ENCODE results near the gene CCDC106.

GRCh38 chr19:55613396-55613795 is 34.6 kb upstream of the CCDC106 start:
- TF ChIP-seq ZNF274 (IDR thresholded peaks at IDR 0.05; ENCODE audit: low read depth, low read length) (no peak), YY1 (IDR thresholded peaks at IDR 0.05; ENCODE audit: insufficient read depth, insufficient read length) (no peak)

Data from NT2/D1 (cell line).